WTC11 (cell line): Measurements from ENCODE around the gene TNFRSF1B. TPM values are rescaled to one million over a fixed set of nuclear protein-coding genes. Genes with fewer than 3 reads are reported as not detected.
A peak's percentile ranks its signal among the peaks of the same experiment; 100 is the strongest.

Experiments used
- ATAC-seq: fragments of 200-7000 bp; cut with Tn5 transposase; 2 replicates; pipeline ENCODE4 v1.10.0; 2021; ENCODE audit warnings: mild to moderate bottlenecking, moderate library complexity
- CTCF ChIA-PET: fragments of 300-600 bp; sonication (Branson Sonifier 250); formaldehyde crosslinking; loops from one replicate; lab custom pipeline; 2021; ENCODE audit warnings: antibody characterized with exemption; lab: Charles Lee
- POLR2A ChIA-PET: fragments of 350-600 bp; sonication (Branson Sonifier 250); formaldehyde crosslinking; loops from one replicate; lab custom pipeline; 2021; ENCODE audit warnings: antibody characterized with exemption; lab: Charles Lee
- DNase-seq: peaks from one replicate; pipeline ENCODE4 v3.0.0; 2021; ENCODE audit warnings: low spot score
- H3K27ac Mint-ChIP-seq: 2 replicates; pipeline ENCODE4 v1.8.0; 2021; ENCODE audit warnings: mixed read lengths
- H3K27me3 Mint-ChIP-seq: 2 replicates; pipeline ENCODE4 v1.8.0; 2021; ENCODE audit warnings: low read depth, mild to moderate bottlenecking, moderate library complexity, mixed read lengths
- H3K36me3 Mint-ChIP-seq: 2 replicates; pipeline ENCODE4 v1.8.0; 2021; ENCODE audit warnings: mixed read lengths
- H3K4me1 Mint-ChIP-seq: 2 replicates; pipeline ENCODE4 v1.8.0; 2022; ENCODE audit warnings: mixed read lengths
- H3K4me3 Mint-ChIP-seq: 2 replicates; pipeline ENCODE4 v1.8.0; 2021; ENCODE audit warnings: mild to moderate bottlenecking, moderate library complexity, mixed read lengths
- H3K9me3 Mint-ChIP-seq: 2 replicates; pipeline ENCODE4 v1.8.0; 2021; ENCODE audit warnings: mixed read lengths
- HMGA2 ChIP-seq: fragments of 250-450 bp; sonication (Bioruptor Pico); IDR thresholded peaks from 2 replicates; pipeline ENCODE4 v1.4.0; 2021; ENCODE audit warnings: mild to moderate bottlenecking, moderate library complexity
- IRF2 ChIP-seq: sonication (generic); formaldehyde crosslinking; IDR thresholded peaks from 2 replicates; pipeline ENCODE4 v1.8.0; 2022; ENCODE audit warnings: low read depth, missing genetic modification reagents, borderline replicate concordance
- MXD4 ChIP-seq: fragments of 250-450 bp; sonication (Bioruptor Pico); IDR thresholded peaks from 2 replicates; pipeline ENCODE4 v1.8.0; 2021; ENCODE audit warnings: mild to moderate bottlenecking, moderate library complexity, borderline replicate concordance
- NFE2L1 ChIP-seq: sonication (generic); formaldehyde crosslinking; IDR thresholded peaks from 2 replicates; pipeline ENCODE4 v1.8.1; 2023; ENCODE audit warnings: missing genetic modification reagents
- SOX15 ChIP-seq: fragments of 250-450 bp; sonication (Bioruptor Pico); IDR thresholded peaks from 2 replicates; pipeline ENCODE4 v1.9.0; 2021; ENCODE audit warnings: mild to moderate bottlenecking
- TP53 ChIP-seq: sonication (generic); formaldehyde crosslinking; IDR thresholded peaks from 2 replicates; pipeline ENCODE4 v1.8.1; 2023; ENCODE audit warnings: mild to moderate bottlenecking, missing genetic modification reagents
- total RNA-seq: library from RNA; stranded (reverse); gene quantifications from 3 replicates; pipeline ENCODE4 v1.2.3, GENCODE V29; 2021
- TF ChIP-seq, protein P1 (sequence below): sonication (generic); formaldehyde crosslinking; IDR thresholded peaks from 2 replicates; pipeline ENCODE4 v1.8.0; 2023; ENCODE audit warnings: missing genetic modification reagents
- TF ChIP-seq, protein P2 (sequence below): sonication (generic); formaldehyde crosslinking; IDR thresholded peaks from 2 replicates; pipeline ENCODE4 v1.8.0; 2022; ENCODE audit warnings: missing genetic modification reagents
- TF ChIP-seq, protein P3 (sequence below): sonication (generic); formaldehyde crosslinking; IDR thresholded peaks from 2 replicates; pipeline ENCODE4 v1.8.0; 2023; ENCODE audit warnings: mild to moderate bottlenecking, missing genetic modification reagents
- TF ChIP-seq, protein P4 (sequence below): sonication (generic); formaldehyde crosslinking; IDR thresholded peaks from 2 replicates; pipeline ENCODE4 v1.8.0; 2023; ENCODE audit warnings: missing genetic modification reagents, mild to moderate bottlenecking, borderline replicate concordance
- TF ChIP-seq, protein P5 (sequence below): sonication (generic); formaldehyde crosslinking; IDR thresholded peaks from 2 replicates; pipeline ENCODE4 v1.8.1; 2022; ENCODE audit warnings: low read depth, mild to moderate bottlenecking, moderate library complexity, missing genetic modification reagents, borderline replicate concordance
- TF ChIP-seq, protein P6 (sequence below): sonication (generic); formaldehyde crosslinking; IDR thresholded peaks from 2 replicates; pipeline ENCODE4 v1.8.1; 2023; ENCODE audit warnings: mild to moderate bottlenecking, missing genetic modification reagents, moderate library complexity
- TF ChIP-seq, protein P7 (sequence below): sonication (generic); formaldehyde crosslinking; IDR thresholded peaks from 2 replicates; pipeline ENCODE4 v1.8.0; 2022; ENCODE audit warnings: mild to moderate bottlenecking, missing genetic modification reagents

The TNFRSF1B gene
- total RNA-seq, 1 experiment from 2014 or later = 2.7 TPM

DNA sequence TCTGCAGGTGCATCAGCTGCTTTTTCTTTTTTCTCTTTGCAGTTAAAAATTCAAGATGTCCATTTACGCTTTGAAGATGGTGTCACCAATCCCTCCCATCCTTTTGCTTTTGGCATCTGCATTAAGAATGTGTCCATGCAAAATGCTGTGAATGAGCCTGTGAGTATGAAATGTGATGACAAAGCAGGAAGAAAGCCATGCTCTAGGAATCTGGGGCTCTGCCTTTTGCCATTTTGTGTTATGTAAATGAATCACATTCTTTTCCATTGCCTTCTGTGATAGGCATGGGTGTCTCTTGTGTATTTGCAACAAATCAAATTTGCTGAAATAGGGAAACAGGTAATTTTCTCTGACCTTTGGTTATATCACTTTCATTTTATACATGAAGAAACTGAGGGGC, 82.4 kb downstream of the TNFRSF1B start:
- POLR2A ChIA-PET = interaction anchor here (0.6 kb wide), 1 partner anchor 100 kb away, joined by 7 read pairs; no protein-coding TSS in a partner anchor
- TF ChIP-seq, protein P1, sequence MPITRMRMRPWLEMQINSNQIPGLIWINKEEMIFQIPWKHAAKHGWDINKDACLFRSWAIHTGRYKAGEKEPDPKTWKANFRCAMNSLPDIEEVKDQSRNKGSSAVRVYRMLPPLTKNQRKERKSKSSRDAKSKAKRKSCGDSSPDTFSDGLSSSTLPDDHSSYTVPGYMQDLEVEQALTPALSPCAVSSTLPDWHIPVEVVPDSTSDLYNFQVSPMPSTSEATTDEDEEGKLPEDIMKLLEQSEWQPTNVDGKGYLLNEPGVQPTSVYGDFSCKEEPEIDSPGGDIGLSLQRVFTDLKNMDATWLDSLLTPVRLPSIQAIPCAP (CRISPR knock-in tag) = no peak
- TF ChIP-seq TP53 (CRISPR knock-in tag) (no peak), SOX15 (CRISPR knock-in tag) (no peak), IRF2 (CRISPR knock-in tag) (no peak), MXD4 (CRISPR knock-in tag) (no peak), NFE2L1 (CRISPR knock-in tag) (no peak), HMGA2 (CRISPR knock-in tag) (no peak)
- TF ChIP-seq, protein P2, sequence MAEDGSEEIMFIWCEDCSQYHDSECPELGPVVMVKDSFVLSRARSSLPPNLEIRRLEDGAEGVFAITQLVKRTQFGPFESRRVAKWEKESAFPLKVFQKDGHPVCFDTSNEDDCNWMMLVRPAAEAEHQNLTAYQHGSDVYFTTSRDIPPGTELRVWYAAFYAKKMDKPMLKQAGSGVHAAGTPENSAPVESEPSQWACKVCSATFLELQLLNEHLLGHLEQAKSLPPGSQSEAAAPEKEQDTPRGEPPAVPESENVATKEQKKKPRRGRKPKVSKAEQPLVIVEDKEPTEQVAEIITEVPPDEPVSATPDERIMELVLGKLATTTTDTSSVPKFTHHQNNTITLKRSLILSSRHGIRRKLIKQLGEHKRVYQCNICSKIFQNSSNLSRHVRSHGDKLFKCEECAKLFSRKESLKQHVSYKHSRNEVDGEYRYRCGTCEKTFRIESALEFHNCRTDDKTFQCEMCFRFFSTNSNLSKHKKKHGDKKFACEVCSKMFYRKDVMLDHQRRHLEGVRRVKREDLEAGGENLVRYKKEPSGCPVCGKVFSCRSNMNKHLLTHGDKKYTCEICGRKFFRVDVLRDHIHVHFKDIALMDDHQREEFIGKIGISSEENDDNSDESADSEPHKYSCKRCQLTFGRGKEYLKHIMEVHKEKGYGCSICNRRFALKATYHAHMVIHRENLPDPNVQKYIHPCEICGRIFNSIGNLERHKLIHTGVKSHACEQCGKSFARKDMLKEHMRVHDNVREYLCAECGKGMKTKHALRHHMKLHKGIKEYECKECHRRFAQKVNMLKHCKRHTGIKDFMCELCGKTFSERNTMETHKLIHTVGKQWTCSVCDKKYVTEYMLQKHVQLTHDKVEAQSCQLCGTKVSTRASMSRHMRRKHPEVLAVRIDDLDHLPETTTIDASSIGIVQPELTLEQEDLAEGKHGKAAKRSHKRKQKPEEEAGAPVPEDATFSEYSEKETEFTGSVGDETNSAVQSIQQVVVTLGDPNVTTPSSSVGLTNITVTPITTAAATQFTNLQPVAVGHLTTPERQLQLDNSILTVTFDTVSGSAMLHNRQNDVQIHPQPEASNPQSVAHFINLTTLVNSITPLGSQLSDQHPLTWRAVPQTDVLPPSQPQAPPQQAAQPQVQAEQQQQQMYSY = no peak
- TF ChIP-seq, protein P3, sequence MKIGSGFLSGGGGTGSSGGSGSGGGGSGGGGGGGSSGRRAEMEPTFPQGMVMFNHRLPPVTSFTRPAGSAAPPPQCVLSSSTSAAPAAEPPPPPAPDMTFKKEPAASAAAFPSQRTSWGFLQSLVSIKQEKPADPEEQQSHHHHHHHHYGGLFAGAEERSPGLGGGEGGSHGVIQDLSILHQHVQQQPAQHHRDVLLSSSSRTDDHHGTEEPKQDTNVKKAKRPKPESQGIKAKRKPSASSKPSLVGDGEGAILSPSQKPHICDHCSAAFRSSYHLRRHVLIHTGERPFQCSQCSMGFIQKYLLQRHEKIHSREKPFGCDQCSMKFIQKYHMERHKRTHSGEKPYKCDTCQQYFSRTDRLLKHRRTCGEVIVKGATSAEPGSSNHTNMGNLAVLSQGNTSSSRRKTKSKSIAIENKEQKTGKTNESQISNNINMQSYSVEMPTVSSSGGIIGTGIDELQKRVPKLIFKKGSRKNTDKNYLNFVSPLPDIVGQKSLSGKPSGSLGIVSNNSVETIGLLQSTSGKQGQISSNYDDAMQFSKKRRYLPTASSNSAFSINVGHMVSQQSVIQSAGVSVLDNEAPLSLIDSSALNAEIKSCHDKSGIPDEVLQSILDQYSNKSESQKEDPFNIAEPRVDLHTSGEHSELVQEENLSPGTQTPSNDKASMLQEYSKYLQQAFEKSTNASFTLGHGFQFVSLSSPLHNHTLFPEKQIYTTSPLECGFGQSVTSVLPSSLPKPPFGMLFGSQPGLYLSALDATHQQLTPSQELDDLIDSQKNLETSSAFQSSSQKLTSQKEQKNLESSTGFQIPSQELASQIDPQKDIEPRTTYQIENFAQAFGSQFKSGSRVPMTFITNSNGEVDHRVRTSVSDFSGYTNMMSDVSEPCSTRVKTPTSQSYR = no peak
- TF ChIP-seq, protein P4, sequence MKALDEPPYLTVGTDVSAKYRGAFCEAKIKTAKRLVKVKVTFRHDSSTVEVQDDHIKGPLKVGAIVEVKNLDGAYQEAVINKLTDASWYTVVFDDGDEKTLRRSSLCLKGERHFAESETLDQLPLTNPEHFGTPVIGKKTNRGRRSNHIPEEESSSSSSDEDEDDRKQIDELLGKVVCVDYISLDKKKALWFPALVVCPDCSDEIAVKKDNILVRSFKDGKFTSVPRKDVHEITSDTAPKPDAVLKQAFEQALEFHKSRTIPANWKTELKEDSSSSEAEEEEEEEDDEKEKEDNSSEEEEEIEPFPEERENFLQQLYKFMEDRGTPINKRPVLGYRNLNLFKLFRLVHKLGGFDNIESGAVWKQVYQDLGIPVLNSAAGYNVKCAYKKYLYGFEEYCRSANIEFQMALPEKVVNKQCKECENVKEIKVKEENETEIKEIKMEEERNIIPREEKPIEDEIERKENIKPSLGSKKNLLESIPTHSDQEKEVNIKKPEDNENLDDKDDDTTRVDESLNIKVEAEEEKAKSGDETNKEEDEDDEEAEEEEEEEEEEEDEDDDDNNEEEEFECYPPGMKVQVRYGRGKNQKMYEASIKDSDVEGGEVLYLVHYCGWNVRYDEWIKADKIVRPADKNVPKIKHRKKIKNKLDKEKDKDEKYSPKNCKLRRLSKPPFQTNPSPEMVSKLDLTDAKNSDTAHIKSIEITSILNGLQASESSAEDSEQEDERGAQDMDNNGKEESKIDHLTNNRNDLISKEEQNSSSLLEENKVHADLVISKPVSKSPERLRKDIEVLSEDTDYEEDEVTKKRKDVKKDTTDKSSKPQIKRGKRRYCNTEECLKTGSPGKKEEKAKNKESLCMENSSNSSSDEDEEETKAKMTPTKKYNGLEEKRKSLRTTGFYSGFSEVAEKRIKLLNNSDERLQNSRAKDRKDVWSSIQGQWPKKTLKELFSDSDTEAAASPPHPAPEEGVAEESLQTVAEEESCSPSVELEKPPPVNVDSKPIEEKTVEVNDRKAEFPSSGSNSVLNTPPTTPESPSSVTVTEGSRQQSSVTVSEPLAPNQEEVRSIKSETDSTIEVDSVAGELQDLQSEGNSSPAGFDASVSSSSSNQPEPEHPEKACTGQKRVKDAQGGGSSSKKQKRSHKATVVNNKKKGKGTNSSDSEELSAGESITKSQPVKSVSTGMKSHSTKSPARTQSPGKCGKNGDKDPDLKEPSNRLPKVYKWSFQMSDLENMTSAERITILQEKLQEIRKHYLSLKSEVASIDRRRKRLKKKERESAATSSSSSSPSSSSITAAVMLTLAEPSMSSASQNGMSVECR (CRISPR knock-in tag) = no peak
- TF ChIP-seq, protein P5, sequence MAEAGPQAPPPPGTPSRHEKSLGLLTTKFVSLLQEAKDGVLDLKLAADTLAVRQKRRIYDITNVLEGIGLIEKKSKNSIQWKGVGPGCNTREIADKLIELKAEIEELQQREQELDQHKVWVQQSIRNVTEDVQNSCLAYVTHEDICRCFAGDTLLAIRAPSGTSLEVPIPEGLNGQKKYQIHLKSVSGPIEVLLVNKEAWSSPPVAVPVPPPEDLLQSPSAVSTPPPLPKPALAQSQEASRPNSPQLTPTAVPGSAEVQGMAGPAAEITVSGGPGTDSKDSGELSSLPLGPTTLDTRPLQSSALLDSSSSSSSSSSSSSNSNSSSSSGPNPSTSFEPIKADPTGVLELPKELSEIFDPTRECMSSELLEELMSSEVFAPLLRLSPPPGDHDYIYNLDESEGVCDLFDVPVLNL = no peak
- TF ChIP-seq, protein P6, sequence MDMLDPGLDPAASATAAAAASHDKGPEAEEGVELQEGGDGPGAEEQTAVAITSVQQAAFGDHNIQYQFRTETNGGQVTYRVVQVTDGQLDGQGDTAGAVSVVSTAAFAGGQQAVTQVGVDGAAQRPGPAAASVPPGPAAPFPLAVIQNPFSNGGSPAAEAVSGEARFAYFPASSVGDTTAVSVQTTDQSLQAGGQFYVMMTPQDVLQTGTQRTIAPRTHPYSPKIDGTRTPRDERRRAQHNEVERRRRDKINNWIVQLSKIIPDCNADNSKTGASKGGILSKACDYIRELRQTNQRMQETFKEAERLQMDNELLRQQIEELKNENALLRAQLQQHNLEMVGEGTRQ (CRISPR knock-in tag) = no peak
- TF ChIP-seq, protein P7, sequence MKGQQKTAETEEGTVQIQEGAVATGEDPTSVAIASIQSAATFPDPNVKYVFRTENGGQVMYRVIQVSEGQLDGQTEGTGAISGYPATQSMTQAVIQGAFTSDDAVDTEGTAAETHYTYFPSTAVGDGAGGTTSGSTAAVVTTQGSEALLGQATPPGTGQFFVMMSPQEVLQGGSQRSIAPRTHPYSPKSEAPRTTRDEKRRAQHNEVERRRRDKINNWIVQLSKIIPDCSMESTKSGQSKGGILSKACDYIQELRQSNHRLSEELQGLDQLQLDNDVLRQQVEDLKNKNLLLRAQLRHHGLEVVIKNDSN (CRISPR knock-in tag) = no peak
- Mint-ChIP-seq H3K4me3 (peak overlapping the region; percentile 14; the same call in 1 of the 2 replicates), H3K9me3 (no peaks in the 10 kb centered on the region), H3K27me3 (no peaks in the 10 kb centered on the region), H3K27ac (peak overlapping the region; percentile 83), H3K36me3 (peaks cover 43% of the 10 kb centered on the region), H3K4me1 (peaks cover 16% of the 10 kb centered on the region)
- DNase-seq (no peak), ATAC-seq (peak; percentile 56)
- CTCF ChIA-PET = interaction anchor here (1.6 kb wide), 1 partner anchor 27 kb away, joined by 5 read pairs; no protein-coding TSS in a partner anchor
